HG03439 (cell line): Measurements from ENCODE around the gene XRCC5.
A peak's percentile ranks its signal among the peaks of the same experiment; 100 is the strongest.
"Not testable (repeated sequence)": the region's sequence is repeated elsewhere in the genome, so short reads cannot be mapped to it uniquely, and the experiment has no call there.

Source experiments
- ATAC-seq: cut with Tn5 transposase; IDR thresholded peaks from one replicate; pipeline ENCODE4 v1.9.1; 2021; ENCODE audit warnings: mild to moderate bottlenecking, moderate library complexity; ENCODE audit not compliant: unreplicated experiment

XRCC5 gene

DNA sequence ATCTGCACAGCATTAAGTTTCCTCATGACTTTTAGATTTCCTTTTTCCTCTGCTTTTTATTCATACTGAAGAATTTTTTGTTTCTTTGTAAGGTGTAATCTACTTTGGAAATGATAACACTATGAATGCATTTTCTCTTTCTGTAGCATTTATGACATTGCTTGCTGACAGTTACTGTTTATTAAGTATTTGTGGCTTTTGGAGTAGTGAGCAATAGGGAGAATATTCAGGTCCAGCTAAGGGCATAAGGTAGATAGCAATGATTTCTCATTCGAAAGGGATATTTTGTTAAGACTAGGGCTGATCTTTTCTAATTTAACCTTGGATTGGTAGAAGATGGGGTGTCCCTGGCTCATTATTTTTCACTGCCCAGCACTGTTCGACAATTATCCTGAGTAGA lies 80.3 kb downstream of the XRCC5 start:
- ATAC-seq = no peak

DNA sequence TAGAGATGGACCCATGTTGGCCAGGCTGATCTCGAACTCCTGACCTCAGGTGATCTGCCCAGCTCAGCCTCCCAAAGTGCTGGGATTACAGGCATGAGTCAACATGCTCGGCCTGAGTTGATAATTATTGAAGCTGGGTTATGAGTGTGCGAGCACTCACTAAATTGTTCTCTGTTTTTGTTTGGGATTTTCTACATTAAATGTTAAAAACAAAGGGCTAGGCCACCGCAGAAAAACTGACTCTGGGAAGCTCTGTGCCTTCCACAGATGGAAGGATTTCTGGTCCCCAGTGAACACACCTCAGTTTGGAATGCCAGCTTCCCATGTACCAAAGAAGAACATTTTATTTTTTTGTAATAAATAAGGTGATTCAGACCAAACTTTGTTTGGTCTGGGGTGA lies 83.0 kb downstream of the XRCC5 start:
- ATAC-seq = no peak

DNA sequence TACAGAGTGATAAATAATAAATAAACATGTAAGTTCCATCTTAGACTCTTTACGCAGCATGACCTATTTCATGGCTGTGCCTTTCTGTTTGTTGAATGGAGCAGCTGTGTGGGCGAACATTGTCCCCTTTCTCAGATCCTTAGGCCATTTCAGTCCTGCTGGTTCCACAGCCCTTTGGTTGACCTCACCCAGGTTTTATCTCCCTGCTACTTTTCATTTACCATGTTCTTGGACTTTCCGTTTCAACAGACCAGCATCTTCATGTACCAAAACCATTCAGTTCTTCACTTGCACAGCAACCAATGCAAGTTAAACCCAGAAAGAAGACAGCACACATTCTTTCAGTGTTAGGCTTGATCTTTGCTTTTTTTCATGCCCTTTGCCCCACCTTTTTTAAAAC lies 83.8 kb downstream of the XRCC5 start:
- ATAC-seq = no peak

DNA sequence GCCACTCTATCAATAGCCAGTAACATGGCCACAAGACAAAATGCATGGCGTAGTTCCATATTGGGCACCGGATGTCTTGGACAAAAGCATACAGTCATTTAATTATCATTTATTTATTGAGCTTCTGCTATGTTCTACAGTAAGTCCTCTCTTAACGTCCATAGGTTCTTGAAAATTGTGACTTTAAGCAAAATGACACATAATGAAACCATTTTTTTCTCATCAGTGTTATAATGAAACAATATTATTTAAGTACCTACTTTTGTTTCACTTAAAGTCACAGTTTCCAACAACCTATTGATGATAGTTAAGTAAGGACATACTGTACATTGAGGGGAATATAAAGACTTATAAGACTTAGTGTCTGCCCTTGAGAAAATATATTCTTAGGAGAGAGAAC lies 84.9 kb downstream of the XRCC5 start:
- no peak for ATAC-seq

DNA sequence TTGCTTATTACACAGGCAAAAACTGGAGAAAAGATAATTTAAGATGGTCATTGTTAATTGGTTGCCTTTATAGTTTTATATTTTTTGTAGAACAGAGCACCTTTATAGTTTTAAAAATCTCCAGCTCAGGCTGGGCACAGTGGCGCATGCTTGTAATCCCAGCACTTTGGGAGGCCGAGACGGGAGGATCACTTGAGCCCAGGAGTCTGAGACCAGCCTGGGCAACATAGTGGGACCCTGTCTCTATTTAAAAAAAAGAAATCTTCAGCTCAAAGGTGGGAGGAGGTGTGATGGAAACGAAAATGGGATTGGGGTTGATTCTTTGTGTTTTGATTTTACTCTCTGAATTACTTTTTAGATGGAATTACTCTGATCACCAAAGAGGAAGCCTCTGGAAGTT lies 85.4 kb downstream of the XRCC5 start:
- no peak for ATAC-seq

DNA sequence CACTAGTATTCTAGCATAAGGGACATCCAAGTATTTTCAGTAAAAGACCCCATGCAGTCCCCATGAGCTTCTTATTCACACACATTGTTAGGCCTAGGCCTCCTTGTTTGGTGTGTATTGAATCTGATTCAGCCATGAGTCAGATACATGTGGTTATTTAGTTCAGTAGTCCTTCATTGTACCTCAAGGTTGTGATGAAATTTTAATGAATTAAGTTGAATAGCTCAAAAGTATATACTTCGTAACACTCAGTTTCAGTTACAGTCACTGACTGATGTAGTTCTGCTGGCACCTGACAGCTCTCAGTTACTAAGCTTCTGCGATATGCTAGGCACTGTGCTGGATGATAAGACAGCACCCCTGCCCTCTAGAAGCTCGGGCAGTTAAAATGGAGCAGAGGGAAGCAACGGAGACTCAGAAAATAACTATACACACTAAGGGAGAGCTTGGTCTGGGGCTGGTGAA lies 86.4 kb downstream of the XRCC5 start:
- ATAC-seq = no peak

DNA sequence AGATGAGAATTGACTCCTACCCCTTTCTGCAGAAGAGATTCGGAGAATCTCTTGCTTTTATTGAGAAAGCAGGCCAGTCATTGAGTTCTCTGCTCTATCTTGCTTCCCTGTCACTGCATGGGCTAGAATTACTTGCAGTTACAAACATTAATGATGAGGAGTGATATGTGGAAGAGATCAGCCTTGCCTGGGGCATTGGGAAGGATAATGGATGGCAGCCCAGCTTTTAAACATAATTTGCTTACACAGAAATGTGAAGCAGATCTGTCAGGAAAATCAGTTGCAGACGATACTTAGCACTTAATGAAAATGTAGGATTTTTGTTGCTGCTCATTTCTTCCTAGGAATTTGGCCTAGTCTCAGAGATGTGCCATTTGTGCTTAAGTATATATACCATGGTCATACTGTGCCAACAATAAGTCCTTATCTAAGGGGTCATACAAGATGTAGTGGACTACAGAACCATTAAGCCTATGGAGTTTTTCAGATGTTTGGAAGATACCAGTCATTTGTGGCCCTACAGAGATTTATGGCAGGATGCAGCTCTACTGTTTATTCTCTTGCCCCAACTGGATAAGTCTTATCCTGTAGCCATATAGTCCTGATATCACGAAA lies 92.7 kb downstream of the XRCC5 start:
- no peak for ATAC-seq

DNA sequence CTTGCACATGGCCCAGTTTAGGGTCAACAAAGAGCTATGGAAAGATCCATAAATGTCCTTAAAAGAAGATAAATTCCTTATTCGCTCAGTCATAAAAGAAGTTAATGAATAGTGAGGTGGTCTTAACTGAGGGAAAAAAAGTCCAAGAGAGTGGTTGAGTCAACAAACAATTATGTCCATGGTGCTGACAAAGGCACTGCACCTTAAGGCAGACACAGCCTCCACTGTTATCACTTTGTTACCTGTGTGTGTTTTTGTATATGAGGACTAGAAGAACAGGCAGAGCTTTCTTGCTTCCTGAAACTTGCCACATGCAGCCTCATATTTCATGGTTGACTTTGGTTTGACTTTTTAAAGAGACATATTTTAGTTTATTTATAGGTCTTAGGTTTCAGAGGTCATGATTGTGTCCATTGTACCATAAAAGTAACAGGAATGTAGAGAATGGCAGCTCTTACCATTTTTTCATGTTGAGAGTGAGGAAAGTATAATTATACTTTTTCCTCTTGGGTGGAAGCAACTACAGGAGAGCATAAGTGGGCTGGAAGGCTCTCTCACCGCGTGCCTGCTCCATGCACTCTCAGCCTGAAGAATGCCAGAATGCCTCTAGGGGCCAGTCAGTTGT lies 93.6 kb downstream of the XRCC5 start:
- ATAC-seq = no peak

DNA sequence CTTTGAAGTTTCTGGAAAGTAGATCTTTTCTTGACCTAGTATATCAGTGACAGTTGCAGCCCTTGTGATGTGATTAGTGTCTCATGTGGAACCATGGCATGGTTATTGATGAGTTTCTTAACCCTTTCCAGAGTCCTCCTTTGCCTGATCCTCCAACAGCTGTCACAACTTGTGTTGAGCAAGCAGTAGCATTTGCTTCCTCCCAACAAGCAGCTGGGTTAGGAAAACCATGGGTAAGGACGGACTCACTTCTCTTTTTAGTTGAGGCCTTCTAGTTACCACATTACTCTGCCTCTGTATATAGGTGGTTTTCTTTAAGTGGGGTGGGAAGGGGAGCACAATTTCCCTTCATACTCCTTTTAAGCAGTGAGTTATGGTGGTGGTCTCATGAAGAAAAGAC lies 96.3 kb downstream of the XRCC5 start:
- ATAC-seq = no peak

DNA sequence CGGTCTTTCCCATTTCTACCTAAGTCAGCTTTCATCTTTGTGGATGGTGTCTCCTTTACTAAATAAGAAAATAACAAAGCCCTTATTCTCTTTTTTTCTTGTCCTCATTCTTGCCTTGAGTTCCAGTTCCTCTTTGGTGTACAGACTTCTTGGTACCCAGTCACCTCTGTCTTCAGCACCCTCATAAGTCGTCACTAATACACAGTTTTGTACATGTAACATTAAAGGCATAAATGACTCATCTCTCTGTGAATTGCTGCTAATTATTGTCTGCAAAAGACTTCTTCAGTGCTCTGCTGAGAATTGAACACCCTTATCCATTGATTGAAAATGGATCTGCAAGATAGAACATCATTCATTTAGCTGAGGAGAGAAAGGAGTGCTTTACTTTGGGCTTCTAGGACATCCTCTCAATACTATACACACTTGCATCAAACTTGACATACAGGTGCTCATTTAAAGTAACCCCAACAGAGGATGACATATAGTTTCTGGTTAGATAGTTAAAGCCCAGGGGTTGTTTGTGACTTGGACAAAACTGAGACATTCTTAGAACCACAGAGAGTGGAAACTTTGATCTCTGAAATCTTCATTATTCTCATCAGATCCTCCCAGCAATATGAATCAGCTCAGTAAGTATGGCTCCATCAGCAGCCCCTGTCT lies 97.0 kb downstream of the XRCC5 start:
- peak; percentile 72 for ATAC-seq

DNA sequence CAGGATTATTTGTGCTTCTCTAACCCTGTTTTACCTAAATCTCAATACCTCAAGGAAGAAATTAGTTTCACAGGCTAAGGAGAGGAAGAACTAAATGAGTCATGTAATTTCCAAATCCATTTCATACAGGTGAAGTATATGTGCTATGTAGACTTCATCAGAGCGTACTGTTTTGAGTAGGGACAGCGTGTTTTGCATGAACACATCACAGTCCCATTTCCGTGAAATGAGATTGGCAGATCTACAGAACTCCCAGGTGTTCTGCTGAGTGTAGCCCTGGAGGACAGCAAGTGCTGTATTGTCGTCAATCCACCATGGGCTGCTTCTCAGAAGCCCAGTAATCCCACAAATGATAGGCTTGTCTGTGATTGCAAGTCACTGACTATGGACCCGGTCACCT lies 97.7 kb downstream of the XRCC5 start:
- peak; percentile 54 for ATAC-seq

DNA sequence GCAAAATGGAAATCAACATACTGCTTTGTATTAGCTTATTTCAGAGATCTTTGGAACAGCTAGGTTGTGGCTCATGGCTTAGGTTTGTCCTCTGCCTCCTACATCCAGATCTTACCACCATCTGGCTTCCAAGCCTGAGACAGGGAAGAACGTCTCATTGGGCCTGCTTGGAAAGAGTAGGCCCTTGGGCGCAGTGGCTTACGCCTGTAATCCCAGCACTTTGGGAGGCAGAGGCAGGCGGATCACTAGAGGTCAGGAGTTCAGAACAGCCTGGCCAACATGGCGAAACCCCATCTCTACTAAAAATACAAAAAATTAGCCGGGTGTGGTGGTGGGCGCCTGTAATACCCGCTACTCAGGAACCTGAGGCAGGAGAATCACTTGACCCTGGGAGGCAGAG lies 99.5 kb downstream of the XRCC5 start:
- not testable (repeated sequence) for ATAC-seq

DNA sequence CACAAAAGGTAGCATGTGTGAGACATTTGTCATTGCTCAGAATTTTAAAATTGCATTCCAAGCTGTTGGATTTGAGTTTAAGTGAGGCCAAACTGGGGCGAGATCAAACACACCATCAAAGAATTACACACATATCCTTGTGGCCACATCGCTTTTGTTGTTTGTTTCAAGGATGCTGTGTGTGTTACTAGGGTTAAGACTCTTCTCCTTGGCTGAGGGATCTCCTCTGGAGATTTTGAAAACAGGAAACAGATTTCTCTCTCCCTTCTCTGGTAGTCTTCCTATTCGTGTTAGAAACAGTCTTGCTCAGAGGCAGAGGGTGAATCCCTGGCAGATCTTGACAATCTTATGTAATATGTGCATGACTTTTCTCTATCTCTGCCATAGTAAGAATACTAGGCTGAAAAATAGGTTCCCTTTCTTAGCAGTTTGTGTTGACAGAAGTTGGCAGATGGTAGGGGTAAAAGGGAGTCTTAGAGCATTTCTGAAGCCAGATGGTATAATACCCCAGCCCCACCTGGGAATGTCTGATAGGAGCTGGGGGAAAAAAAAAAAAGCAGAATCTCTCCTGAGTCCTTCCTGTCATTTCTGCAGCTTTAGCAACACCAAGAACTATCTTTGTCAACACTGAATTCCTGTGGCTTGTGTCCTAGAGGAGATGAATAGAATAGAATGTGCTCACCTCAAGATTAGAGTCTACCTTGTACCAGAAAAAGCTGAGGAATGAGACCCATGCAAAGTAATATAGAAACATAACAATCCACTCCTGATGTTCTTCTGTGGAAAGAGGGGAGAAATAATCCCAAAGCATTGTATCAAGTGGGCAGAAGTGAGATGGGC lies 101.8 kb downstream of the XRCC5 start:
- ATAC-seq = no peak

DNA sequence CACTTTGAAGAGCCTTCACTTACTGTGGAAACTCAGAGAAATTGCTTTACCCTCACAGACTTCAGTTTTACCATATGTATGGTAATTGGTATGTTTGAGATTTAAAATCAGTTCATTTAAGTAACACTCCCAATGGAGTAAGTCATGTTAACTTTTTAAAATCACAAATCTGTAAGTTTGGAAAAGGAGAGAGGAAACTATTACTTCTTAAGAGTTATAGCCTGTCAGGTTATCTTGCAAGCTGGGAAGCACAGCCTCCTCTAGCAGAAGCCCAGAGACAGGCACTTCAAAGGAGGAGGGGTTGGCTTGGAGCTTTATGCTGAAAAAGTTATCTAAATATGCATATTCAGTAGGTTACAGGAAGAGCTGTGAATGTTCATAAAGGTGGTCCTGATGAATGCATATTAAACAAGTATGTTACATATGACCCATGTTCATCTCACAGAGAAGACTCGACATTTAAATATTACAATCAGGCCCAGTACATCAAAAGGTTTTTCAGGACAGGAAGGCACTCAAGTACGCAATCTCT lies 102.5 kb downstream of the XRCC5 start:
- ATAC-seq = no peak

DNA sequence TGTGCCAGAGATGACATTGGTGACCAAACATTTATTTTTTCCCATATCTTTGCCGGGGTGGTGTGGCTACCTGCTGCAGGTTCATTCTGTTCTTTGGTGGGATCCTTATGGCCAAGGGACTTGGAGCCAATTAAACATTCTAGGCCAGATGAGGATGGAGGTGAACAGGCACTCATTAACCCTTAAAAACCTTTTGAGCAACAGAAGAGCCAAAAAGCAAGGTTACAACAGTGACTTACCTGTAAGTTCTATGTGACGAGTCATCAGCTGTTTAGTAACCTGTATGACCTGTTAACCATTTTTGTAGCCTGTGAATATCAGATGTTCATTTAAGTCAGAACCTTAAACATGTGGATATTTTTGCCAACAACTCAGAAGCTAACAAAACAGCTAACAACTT lies 105.6 kb downstream of the XRCC5 start:
- no peak for ATAC-seq

DNA sequence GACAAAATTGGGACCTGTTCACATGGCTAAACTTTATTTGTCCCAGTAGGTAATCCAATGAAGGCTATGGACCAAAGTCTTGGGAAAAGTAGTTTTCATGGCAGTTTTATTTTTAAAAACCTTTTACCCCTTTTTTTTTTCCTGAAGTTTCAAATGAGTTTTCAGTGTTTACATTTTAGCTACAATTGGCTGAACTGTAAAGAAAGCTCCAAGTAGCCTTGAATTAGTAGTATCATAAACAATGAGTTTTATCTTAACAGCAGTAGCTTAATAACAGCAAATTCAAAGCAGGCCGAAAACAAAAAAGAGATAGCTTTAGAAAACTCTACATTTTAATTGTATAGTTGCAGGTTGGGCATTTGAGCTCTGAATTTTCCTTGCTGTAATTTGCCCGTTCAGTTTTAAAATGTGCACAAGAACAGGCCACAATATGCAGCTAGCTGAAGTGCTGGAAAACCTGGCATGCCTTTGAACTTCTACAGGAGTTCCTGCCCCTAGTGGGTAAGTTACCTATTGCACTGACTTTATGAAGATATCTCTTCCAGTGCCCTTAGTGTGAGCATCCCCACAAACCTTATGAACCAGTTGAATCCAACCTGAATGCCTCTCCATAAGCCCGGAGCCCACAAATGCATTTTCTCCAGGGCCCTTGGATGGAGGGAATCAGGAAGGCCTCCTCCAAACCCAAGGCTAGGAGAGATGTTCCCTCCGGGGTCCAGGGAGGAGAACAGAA lies 106.7 kb downstream of the XRCC5 start:
- ATAC-seq = no peak

DNA sequence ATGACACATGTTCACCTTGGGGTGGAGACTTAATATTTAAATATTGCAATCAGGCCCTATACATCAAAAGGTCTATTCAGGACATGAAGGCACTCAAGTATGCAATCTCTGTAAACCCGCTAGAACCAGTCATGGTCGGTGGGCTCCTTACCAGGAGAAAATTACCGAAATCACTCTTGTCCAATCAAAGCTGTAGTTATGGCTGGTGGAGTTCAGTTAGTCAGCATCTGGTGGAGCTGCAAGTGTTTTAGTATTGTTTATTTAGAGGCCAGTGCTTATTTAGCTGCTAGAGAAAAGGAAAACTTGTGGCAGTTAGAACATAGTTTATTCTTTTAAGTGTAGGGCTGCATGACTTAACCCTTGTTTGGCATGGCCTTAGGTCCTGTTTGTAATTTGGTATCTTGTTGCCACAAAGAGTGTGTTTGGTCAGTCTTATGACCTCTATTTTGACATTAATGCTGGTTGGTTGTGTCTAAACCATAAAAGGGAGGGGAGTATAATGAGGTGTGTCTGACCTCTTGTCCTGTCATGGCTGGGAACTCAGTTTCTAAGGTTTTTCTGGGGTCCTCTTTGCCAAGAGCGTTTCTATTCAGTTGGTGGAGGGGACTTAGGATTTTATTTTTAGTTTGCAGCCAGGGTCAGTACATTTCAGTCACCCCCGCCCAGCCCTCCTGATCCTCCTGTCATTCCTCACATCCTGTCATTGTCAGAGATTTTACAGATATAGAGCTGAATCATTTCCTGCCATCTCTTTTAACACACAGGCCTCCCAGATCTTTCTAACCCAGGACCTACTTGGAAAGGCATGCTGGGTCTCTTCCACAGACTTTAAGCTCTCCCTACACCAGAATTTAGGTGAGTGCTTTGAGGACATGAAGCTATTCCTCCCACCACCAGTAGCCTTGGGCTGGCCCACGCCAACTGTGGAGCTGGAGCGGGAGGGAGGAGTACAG lies 108.1 kb downstream of the XRCC5 start:
- no peak for ATAC-seq

DNA sequence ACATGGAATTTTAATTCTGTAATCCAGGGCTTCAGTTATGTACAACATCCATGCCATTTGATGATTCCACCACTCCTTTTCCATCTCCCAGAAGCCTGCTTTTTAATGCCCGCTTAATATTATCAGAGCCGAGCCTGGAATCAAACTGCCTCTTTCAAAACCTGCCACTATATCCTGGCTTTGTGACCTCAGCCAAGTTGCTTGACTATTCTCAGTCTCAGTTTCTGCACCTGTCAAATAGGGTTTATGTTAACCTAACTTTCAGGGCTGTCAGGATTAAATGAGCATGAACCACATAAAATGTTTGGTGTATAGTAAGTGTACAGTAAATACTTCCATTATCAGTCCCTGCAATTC lies 108.7 kb downstream of the XRCC5 start:
- ATAC-seq = no peak

DNA sequence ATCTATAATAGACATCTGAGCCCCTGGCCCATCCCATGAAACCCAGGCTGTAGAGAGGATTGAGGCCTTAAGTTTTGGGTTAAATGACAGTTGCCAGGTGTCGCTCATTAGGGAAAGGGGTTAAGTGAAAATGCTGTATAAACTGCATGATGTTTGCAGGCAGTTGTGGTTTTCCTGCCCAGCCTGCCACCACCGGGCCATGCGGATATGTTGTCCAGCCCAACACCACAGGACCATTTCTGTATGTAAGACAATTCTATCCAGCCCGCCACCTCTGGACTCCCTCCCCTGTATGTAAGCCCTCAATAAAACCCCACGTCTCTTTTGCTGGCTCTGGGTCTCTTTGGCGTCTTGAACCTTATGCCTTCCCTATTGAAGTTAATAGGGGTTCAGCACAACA lies 110.7 kb downstream of the XRCC5 start:
- no peak for ATAC-seq

DNA sequence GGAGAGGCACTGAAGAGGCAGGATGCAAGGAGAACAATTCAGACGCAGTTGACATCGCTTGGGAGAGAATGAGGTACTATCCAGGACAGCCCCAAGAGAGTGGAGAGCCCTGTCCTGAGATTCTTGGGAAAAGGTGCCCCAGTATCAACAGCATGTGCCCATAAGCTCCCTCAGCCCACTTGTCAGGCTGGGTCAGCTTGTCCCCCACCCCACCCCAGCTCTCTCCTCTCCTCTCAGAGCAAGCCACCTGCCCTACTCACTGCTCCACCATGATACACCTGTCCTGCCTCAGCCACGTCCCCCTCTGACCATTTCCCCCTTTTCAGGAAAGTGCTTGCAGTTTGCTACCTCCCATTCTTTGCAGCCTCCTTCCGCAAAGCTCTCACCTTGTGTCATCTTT lies 111.8 kb downstream of the XRCC5 start:
- no peak for ATAC-seq
